Adrenal gland (tissue), 5 donors: ENCODE results near the gene TMEM184A.

Experiments
- POLR2A ChIP-seq, 2 donors: fragments of 450-650 bp; IDR thresholded peaks; one replicate each; pipeline ENCODE4 v1.6.1; 2017; ENCODE audit warnings: antibody characterized with exemption in 2 of 2, mild to moderate bottlenecking in 2 of 2, moderate library complexity in 1 of 2
- TF ChIP-seq, protein P1 (sequence below), 6 experiments: fragments of 450-650 bp in 4 of 6; fragments of 200-600 bp in 2 of 6; sonication (generic) in 1 of 6; IDR thresholded peaks; 1 replicate in 5 of 6; 2 replicates in 1 of 6; pipeline versions ENCODE4 v1.5.1 to v1.8.0; 2016 to 2021; ENCODE audit warnings: antibody characterized with exemption in 6 of 6, mild to moderate bottlenecking in 2 of 6, moderate library complexity in 1 of 6
- donor health status: DM: no; HTN: no; CAD: no.

- TF ChIP-seq, protein P1, sequence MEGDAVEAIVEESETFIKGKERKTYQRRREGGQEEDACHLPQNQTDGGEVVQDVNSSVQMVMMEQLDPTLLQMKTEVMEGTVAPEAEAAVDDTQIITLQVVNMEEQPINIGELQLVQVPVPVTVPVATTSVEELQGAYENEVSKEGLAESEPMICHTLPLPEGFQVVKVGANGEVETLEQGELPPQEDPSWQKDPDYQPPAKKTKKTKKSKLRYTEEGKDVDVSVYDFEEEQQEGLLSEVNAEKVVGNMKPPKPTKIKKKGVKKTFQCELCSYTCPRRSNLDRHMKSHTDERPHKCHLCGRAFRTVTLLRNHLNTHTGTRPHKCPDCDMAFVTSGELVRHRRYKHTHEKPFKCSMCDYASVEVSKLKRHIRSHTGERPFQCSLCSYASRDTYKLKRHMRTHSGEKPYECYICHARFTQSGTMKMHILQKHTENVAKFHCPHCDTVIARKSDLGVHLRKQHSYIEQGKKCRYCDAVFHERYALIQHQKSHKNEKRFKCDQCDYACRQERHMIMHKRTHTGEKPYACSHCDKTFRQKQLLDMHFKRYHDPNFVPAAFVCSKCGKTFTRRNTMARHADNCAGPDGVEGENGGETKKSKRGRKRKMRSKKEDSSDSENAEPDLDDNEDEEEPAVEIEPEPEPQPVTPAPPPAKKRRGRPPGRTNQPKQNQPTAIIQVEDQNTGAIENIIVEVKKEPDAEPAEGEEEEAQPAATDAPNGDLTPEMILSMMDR (IDR thresholded peaks at IDR 0.05): no peak
- no peak for TF ChIP-seq POLR2A (IDR thresholded peaks at IDR 0.05)
Measured at GRCh38 chr7:1539181-1539881, 16.7 kb downstream of the TMEM184A start.
